ENCODE measurements around the gene CPEB3.
"Not testable (repeated sequence)": the region's sequence is repeated elsewhere in the genome, so short reads cannot be mapped to it uniquely, and the experiment has no call there.

Gene CPEB3

GRCh38 chr10:92091965-92092364, 198.9 kb downstream of the CPEB3 start:
- DNase-seq: no peak

GRCh38 chr10:92087750-92088395, 203.0 kb downstream of the CPEB3 start:
- peak; percentile 29 for DNase-seq

- no peak for DNase-seq
These were observed 208.1 kb downstream of the CPEB3 start for GRCh38 chr10:92082583-92083280.

- no peak for DNase-seq
These were observed 209.2 kb downstream of the CPEB3 start for GRCh38 chr10:92081641-92082040.

GRCh38 chr10:92080244-92080643, 210.6 kb downstream of the CPEB3 start:
- DNase-seq: no peak

GRCh38 chr10:92079003-92079402, 211.9 kb downstream of the CPEB3 start:
- DNase-seq: no peak

- DNase-seq: no peak
These were observed 214.2 kb downstream of the CPEB3 start for GRCh38 chr10:92076722-92077121.

GRCh38 chr10:92075829-92076228, 215.0 kb downstream of the CPEB3 start:
- DNase-seq: no peak

GRCh38 chr10:92074126-92074887, 216.6 kb downstream of the CPEB3 start:
- no peak for DNase-seq

- no peak for DNase-seq
These were observed 222.0 kb downstream of the CPEB3 start for GRCh38 chr10:92068900-92069299.

- DNase-seq: no peak
These were observed 224.5 kb downstream of the CPEB3 start for GRCh38 chr10:92066386-92066785.

GRCh38 chr10:92064506-92064905, 226.4 kb downstream of the CPEB3 start:
- no peak for DNase-seq

- DNase-seq: no peak
These were observed 228.6 kb downstream of the CPEB3 start for GRCh38 chr10:92062273-92062672.

GRCh38 chr10:92054807-92055206, 236.1 kb downstream of the CPEB3 start:
- no peak for DNase-seq

GRCh38 chr10:92052741-92053140, 238.1 kb downstream of the CPEB3 start:
- DNase-seq: no peak

- DNase-seq: no peak
These were observed 238.8 kb downstream of the CPEB3 start for GRCh38 chr10:92052088-92052487.

- DNase-seq: no peak
These were observed 243.7 kb downstream of the CPEB3 start for GRCh38 chr10:92047215-92047614.

- no peak for DNase-seq
These were observed 245.2 kb downstream of the CPEB3 start for GRCh38 chr10:92045641-92046106.

- DNase-seq: no peak
These were observed 248.3 kb downstream of the CPEB3 start for GRCh38 chr10:92042541-92042940.

GRCh38 chr10:92038949-92039348, 251.9 kb downstream of the CPEB3 start:
- DNase-seq: no peak

GRCh38 chr10:92033070-92033469, 257.8 kb downstream of the CPEB3 start:
- not testable (repeated sequence) for DNase-seq

- DNase-seq: no peak
These were observed 259.3 kb downstream of the CPEB3 start for GRCh38 chr10:92031580-92031979.

GRCh38 chr10:92027141-92027540, 263.7 kb downstream of the CPEB3 start:
- DNase-seq: no peak

- DNase-seq: not testable (repeated sequence)
These were observed 265.5 kb downstream of the CPEB3 start for GRCh38 chr10:92025340-92025739.
